ENCODE data around the gene MAP1B. TPM values are rescaled to one million over a fixed set of nuclear protein-coding genes. Genes with fewer than 3 reads are reported as not detected.
A peak's percentile ranks its signal among the peaks of the same experiment; 100 is the strongest.

MAP1B gene
- total RNA-seq, 3 donors from 2014 or later, result 258 to 2,233 (median 271) TPM

DNA sequence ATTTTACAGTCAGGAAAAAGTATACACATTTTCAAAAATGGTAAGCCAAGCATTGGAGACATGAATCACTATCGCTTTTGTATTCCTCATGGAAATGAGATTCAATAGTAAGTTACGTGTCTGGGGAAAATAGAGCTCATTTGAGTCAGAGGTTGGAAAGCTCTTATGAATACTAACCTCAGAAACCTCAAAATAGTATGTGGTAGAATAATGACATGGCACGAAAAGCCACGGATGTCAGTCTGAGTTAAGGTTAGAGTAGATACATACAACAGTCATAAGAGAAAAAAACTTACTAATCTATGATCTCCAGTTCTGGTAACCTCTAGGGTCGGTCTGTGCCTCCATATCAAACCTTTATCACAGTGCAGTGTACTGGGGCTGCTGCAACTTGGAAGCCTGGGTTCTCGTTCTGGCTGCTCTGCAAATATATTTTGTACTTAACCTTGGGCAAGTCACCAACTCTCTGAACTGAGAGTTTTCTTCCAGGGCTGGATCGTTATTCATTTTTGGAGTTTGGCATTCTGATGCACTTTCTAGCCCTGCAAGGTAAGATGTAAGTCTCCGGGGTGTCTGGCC is 31.8 kb downstream of the MAP1B start:
- H3K9me3 ChIP-seq, result no peaks in the 10 kb centered on the region
- no peaks in the 10 kb centered on the region for H3K4me1 ChIP-seq
- TF ChIP-seq POLR2AphosphoS5 (IDR thresholded peaks at IDR 0.05) (no peak), POLR2A (IDR thresholded peaks at IDR 0.05) (no peak)
- TF ChIP-seq, protein P1, sequence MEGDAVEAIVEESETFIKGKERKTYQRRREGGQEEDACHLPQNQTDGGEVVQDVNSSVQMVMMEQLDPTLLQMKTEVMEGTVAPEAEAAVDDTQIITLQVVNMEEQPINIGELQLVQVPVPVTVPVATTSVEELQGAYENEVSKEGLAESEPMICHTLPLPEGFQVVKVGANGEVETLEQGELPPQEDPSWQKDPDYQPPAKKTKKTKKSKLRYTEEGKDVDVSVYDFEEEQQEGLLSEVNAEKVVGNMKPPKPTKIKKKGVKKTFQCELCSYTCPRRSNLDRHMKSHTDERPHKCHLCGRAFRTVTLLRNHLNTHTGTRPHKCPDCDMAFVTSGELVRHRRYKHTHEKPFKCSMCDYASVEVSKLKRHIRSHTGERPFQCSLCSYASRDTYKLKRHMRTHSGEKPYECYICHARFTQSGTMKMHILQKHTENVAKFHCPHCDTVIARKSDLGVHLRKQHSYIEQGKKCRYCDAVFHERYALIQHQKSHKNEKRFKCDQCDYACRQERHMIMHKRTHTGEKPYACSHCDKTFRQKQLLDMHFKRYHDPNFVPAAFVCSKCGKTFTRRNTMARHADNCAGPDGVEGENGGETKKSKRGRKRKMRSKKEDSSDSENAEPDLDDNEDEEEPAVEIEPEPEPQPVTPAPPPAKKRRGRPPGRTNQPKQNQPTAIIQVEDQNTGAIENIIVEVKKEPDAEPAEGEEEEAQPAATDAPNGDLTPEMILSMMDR (IDR thresholded peaks at IDR 0.05), result no peak
- intact Hi-C loops (cut with DNase I; ENCODE audit: low total_unique reads), result no loop called here
- no peak overlapping the region for H3K4me3 ChIP-seq
- no peaks in the 10 kb centered on the region for H3K36me3 ChIP-seq
- no peaks in the 10 kb centered on the region for H3K27me3 ChIP-seq
- H3K27ac ChIP-seq, result no peak overlapping the region
- DNase-seq (ENCODE audit: low spot score in 2 of 2), result no peak

DNA sequence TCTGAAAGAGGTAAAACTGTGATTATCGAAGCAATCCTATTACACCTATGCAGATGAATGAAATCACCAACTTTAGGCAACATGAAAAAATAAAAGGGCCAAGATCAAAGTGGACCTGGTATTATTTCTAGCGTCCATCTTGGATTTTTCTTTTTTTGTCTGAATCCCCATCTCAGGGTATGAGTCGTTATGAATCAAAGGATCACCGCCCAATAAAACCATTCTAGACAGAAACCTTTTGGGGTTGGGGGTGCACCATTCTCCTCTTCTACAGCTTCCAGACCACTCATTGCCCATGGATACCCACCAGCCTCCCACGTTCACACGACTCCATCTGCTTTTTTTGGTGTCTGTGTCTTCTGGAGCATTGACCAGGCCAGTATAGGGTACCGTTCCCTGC is 33.4 kb downstream of the MAP1B start:
- H3K9me3 ChIP-seq, result no peaks in the 10 kb centered on the region
- no peak overlapping the region for H3K27ac ChIP-seq
- DNase-seq (ENCODE audit: low spot score in 2 of 2), result no peak
- no peak overlapping the region for H3K4me3 ChIP-seq
- TF ChIP-seq, protein P1 (IDR thresholded peaks at IDR 0.05), result no peak
- intact Hi-C loops (cut with DNase I; ENCODE audit: low total_unique reads), result no loop called here
- H3K27me3 ChIP-seq, result no peaks in the 10 kb centered on the region
- H3K36me3 ChIP-seq, result no peaks in the 10 kb centered on the region
- no peaks in the 10 kb centered on the region for H3K4me1 ChIP-seq

DNA sequence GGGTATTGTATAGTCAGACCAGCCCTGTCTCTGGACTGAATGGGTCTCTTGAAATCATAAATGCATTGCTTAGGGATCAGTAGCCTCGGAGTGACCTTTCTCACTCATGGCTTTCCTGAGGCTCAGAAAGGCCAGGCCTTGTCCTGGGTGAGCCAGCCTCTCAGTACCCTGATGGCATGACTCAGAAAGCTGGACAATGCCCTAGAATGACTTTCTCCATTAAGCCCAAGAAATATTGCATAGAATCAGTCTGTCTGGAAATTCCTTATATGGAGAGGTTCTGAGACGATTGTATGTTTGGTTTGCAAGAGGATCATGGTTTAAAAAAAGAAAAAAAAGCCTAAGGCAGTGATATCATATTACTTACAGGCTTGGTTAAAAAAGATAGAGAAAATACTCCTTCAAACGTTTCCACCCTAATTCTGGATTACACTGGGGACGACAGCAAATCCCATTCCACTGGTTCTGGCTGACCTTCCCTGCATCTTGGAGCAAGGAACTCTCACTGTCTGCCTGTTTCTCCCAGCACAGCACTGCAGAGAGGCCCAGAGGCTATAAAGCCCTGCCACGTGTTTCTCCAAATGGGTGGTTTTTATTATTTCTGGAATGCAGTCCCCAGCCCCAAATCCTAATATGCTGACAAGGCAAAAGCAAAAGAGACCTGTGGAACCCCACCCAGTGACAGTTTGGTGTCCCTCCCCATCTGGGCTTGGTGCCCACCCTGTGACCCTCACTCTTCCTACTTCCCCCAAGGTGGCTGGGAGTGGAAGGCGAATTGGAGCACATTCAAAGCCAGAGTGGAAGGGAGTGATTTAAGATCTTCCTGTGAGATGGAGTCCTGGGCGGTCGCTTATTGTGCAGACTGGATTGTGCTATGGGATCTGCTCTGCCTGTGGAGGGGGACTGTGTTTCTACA is 34.4 kb downstream of the MAP1B start:
- Histone ChIP-seq H3K27me3 (no peaks in the 10 kb centered on the region), H3K4me1 (no peaks in the 10 kb centered on the region)

DNA sequence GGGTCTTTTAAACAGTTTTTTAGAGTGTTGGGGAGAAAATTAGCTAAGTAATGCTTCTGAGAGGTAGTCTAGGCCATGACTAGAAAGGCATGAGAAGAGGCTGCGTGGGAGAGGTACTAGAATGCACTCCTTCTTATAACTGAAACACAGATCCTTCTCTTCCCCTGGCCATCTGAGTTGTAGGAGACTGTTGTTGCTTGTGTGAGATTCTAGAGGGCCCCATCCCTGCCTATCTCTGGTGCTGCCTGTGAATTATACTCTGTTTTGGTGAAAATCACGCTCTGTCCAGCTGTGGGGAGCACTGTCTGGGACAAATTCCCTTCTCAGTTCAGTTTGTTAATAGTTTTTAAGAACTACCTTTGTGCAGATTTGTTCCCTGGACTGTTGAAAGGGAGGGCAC is 37.5 kb downstream of the MAP1B start:
- DNase-seq (ENCODE audit: low spot score in 2 of 2), result no peak
- no peaks in the 10 kb centered on the region for H3K9me3 ChIP-seq
- no peak overlapping the region for H3K4me3 ChIP-seq
- no peaks in the 10 kb centered on the region for H3K36me3 ChIP-seq
- H3K4me1 ChIP-seq, result no peaks in the 10 kb centered on the region
- peak overlapping the region in 1 of 2 donors; percentile 79 for H3K27ac ChIP-seq
- intact Hi-C loops (cut with DNase I; ENCODE audit: low total_unique reads), result no loop called here
- TF ChIP-seq POLR2A (IDR thresholded peaks at IDR 0.05), result no peak
- TF ChIP-seq, protein P1 (IDR thresholded peaks at IDR 0.05), result no peak
- TF ChIP-seq POLR2AphosphoS5 (IDR thresholded peaks at IDR 0.05), result no peak
- H3K27me3 ChIP-seq, result no peaks in the 10 kb centered on the region

More for the DNA sequence above, 34.4 kb downstream of the MAP1B start:
- peak overlapping the region; percentile 17 to 71 for H3K27ac ChIP-seq
- no peaks in the 10 kb centered on the region for H3K9me3 ChIP-seq
- no peak for DNase-seq (ENCODE audit: low spot score in 2 of 2)
- H3K4me3 ChIP-seq, result no peak overlapping the region
- H3K36me3 ChIP-seq, result no peaks in the 10 kb centered on the region
- intact Hi-C loops (cut with DNase I; ENCODE audit: low total_unique reads), result no loop called here
- TF ChIP-seq, protein P1 (IDR thresholded peaks at IDR 0.05), result no peak
- peak in 1 of 3 donors; percentile 6 for TF ChIP-seq POLR2AphosphoS5 (IDR thresholded peaks at IDR 0.05)

DNA sequence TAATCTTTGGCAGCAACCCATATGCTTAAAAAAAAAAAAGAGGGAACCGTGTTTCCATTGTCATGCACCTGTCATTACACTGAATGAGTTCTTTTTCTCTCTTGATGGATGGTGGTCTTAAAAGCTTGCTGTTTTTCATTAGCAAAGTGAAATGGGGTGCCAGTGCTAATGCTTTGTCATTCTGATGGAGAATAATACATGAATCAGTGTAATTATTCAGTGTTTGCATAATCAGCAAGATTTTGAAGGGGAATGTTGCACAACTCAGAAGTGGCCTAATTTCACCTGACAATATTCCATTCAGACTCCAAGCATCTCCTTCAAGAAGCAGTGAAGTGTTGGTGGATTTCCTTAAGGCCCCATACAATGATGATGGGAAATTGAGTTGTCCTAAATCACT is 38.1 kb downstream of the MAP1B start:
- TF ChIP-seq, protein P1 (IDR thresholded peaks at IDR 0.05), result no peak
- TF ChIP-seq POLR2AphosphoS5 (IDR thresholded peaks at IDR 0.05), result peak in 1 of 3 donors; percentile 59
- no peak for DNase-seq (ENCODE audit: low spot score in 2 of 2)
- Histone ChIP-seq H3K36me3 (no peaks in the 10 kb centered on the region), H3K4me1 (no peaks in the 10 kb centered on the region), H3K27ac (no peak overlapping the region), H3K9me3 (no peaks in the 10 kb centered on the region), H3K27me3 (no peaks in the 10 kb centered on the region), H3K4me3 (no peak overlapping the region)
- intact Hi-C loops (cut with DNase I; ENCODE audit: low total_unique reads), result no loop called here
